ENCODE data around the gene ZNF189.

Gene ZNF189

GRCh38 chr9:101371813-101372212 is 26.8 kb upstream of the ZNF189 start:
- Histone ChIP-seq H3K9me3 (ENCODE audit: severe bottlenecking) (no peaks in the 10 kb centered on the region), H3K4me3 (ENCODE audit: low read depth, low read length) (no peak overlapping the region), H3K36me3 (no peaks in the 10 kb centered on the region), H3K27me3 (ENCODE audit: insufficient read depth, low read depth, severe bottlenecking) (no peaks in the 10 kb centered on the region), H3K27ac (no peak overlapping the region)
- TF ChIP-seq CTCF (IDR thresholded peaks at IDR 0.05; ENCODE audit: low read depth, low read length), result no peak
- DNase-seq, result no peak

- H3K27ac ChIP-seq, result no peak overlapping the region
- no peak for TF ChIP-seq CTCF (IDR thresholded peaks at IDR 0.05; ENCODE audit: low read depth, low read length)
- H3K27me3 ChIP-seq (ENCODE audit: insufficient read depth, low read depth, severe bottlenecking), result no peaks in the 10 kb centered on the region
- no peak overlapping the region for H3K4me3 ChIP-seq (ENCODE audit: low read depth, low read length)
- DNase-seq, result no peak
- no peaks in the 10 kb centered on the region for H3K9me3 ChIP-seq (ENCODE audit: severe bottlenecking)
- no peaks in the 10 kb centered on the region for H3K36me3 ChIP-seq
Observed at GRCh38 chr9:101372327-101373118, 26.1 kb upstream of the ZNF189 start.

GRCh38 chr9:101375546-101375945 is 23.1 kb upstream of the ZNF189 start:
- H3K4me3 ChIP-seq (ENCODE audit: low read depth, low read length), result no peak overlapping the region
- no peaks in the 10 kb centered on the region for H3K27me3 ChIP-seq (ENCODE audit: insufficient read depth, low read depth, severe bottlenecking)
- no peak for TF ChIP-seq CTCF (IDR thresholded peaks at IDR 0.05; ENCODE audit: low read depth, low read length)
- no peaks in the 10 kb centered on the region for H3K36me3 ChIP-seq
- no peak for DNase-seq
- no peaks in the 10 kb centered on the region for H3K9me3 ChIP-seq (ENCODE audit: severe bottlenecking)
- no peak overlapping the region for H3K27ac ChIP-seq

- Histone ChIP-seq H3K4me3 (ENCODE audit: low read depth, low read length) (no peak overlapping the region), H3K27ac (no peak overlapping the region), H3K27me3 (ENCODE audit: insufficient read depth, low read depth, severe bottlenecking) (no peaks in the 10 kb centered on the region), H3K36me3 (no peaks in the 10 kb centered on the region), H3K9me3 (ENCODE audit: severe bottlenecking) (no peaks in the 10 kb centered on the region)
- no peak for DNase-seq
- TF ChIP-seq CTCF (IDR thresholded peaks at IDR 0.05; ENCODE audit: low read depth, low read length), result no peak
Observed at GRCh38 chr9:101376111-101376848, 22.4 kb upstream of the ZNF189 start.

- Histone ChIP-seq H3K27me3 (ENCODE audit: insufficient read depth, low read depth, severe bottlenecking) (no peaks in the 10 kb centered on the region), H3K27ac (no peak overlapping the region), H3K36me3 (no peaks in the 10 kb centered on the region), H3K4me3 (ENCODE audit: low read depth, low read length) (no peak overlapping the region), H3K9me3 (ENCODE audit: severe bottlenecking) (peaks cover 1% of the 10 kb centered on the region)
- no peak for DNase-seq
- no peak for TF ChIP-seq CTCF (IDR thresholded peaks at IDR 0.05; ENCODE audit: low read depth, low read length)
Observed at GRCh38 chr9:101380295-101380694, 18.4 kb upstream of the ZNF189 start.
